Ovary (tissue), 3 donors: Measurements from ENCODE around the gene JAG1.

Experiments used
- EP300 ChIP-seq: sonication (generic); formaldehyde crosslinking; IDR thresholded peaks from one replicate; pipeline ENCODE4 v1.6.1; 2017; ENCODE audit warnings: antibody characterized with exemption
- POLR2A ChIP-seq: fragments of 450-650 bp; IDR thresholded peaks from one replicate; pipeline ENCODE4 v1.6.1; 2017; ENCODE audit warnings: antibody characterized with exemption, mild to moderate bottlenecking, moderate library complexity
- TF ChIP-seq, protein P1 (sequence below), 3 donors: fragments of 450-650 bp in 2 of 3; fragments of 200-600 bp in 1 of 3; IDR thresholded peaks; one replicate each; pipeline versions ENCODE4 v1.5.1 to v1.8.0; 2016 to 2022; ENCODE audit warnings: antibody characterized with exemption in 3 of 3, mild to moderate bottlenecking in 1 of 3
- donor health status: DM: no; HTN: no; CAD: no.

DNA sequence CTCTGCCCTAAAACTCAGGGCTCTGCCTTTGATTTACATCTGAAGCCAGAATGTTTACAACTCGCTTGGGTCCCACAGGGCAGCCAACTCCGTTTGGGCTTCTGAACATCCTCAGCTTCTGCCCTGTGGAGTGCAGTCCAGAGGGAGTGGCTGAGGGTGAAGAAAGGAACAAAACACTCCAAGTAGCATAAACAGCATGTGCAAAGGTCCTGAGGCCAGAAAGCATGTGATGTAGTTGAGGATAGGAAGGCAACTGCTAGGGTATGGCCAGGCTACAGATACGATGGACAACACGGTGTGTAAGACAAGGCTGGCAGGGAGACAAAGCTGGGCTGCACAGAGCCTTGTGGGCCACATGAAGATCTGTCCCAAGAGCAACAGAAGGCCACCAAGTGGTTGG lies 12.5 kb downstream of the JAG1 start:
- TF ChIP-seq, protein P1, sequence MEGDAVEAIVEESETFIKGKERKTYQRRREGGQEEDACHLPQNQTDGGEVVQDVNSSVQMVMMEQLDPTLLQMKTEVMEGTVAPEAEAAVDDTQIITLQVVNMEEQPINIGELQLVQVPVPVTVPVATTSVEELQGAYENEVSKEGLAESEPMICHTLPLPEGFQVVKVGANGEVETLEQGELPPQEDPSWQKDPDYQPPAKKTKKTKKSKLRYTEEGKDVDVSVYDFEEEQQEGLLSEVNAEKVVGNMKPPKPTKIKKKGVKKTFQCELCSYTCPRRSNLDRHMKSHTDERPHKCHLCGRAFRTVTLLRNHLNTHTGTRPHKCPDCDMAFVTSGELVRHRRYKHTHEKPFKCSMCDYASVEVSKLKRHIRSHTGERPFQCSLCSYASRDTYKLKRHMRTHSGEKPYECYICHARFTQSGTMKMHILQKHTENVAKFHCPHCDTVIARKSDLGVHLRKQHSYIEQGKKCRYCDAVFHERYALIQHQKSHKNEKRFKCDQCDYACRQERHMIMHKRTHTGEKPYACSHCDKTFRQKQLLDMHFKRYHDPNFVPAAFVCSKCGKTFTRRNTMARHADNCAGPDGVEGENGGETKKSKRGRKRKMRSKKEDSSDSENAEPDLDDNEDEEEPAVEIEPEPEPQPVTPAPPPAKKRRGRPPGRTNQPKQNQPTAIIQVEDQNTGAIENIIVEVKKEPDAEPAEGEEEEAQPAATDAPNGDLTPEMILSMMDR (IDR thresholded peaks at IDR 0.05) = no peak
- TF ChIP-seq EP300 (no peak), POLR2A (no peak)
